Articular chondrocyte of knee joint (primary cell): ENCODE data around the gene LGALS4. TPM values are rescaled to one million over a fixed set of nuclear protein-coding genes. Genes with fewer than 3 reads are reported as not detected.

ENCODE experiments used
- small RNA-seq: library from RNA; depleted of rRNA; stranded (forward); fragments of <200 nt; gene quantifications from one replicate; pipeline ENCODE3, GENCODE V24; 2012
- total RNA-seq: library from RNA; depleted of rRNA; stranded (reverse); fragments of >200 nt; gene quantifications from 2 replicates; pipeline ENCODE4 v1.2.3, GENCODE V29; 2012

LGALS4 gene
- 0.22 TPM in 1 of 2 replicates, not detected in the other for total RNA-seq

DNA sequence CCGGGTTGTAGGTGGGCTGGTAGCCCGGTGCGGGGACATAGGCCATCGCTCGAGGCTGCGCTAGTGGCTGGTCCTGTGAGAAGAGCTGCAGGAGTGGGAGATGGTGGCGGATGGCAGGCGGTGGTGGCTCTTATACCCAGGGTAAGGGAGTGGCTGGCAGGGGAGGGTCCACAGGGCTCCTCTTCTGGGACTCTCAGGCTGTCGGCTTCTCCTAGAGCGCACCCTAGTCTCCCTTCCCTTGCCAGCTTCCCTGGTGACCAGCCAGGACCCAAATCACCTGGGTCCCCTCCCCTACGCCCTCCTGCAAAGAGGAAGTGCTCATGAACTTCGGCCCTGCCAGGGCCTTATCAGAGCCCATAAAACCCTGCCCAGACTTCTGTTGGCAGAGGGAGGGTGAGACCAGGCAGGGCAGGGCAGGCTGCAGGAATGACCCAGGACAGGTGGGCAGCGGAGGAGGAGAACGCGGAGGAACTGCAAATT lies at the start of gene LGALS4:
LGALS4 (minus strand) TSS at position 105 of the 480 bp plus-strand sequence; CDS start at position 46, 59 bp downstream.

DNA sequence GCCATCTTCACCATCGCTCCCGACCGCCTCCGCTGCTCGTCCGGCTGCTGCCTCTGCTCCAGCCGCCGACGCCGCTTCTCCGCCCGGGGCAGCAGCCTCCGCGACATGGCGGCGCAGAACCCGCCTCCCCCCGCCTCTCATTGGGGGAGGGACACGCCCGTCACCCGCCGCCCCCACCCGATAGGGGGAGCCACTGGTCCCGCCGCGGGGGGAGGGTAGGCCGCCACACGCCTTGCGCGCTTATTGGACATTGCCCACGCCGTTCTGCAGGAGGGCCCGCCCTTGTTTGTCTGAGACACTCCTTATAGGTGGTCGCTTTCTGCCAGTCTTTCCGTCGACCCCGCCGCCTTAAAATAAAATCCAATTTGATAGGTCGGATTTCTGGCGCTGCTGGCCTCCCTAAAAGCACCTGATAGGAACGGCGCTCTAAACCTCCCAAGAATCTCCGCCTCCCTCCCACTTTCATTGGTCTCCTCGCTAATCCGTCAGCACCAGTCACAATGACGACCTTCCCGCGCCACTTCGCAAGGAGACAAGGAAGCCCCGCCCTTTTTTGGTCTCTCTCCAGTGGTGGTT lies 37.2 kb upstream of the LGALS4 start, which contains the start of gene HNRNPL:
HNRNPL (minus strand) TSS at position 127 of the 576 bp plus-strand sequence; CDS start at position 107, 20 bp downstream.

DNA sequence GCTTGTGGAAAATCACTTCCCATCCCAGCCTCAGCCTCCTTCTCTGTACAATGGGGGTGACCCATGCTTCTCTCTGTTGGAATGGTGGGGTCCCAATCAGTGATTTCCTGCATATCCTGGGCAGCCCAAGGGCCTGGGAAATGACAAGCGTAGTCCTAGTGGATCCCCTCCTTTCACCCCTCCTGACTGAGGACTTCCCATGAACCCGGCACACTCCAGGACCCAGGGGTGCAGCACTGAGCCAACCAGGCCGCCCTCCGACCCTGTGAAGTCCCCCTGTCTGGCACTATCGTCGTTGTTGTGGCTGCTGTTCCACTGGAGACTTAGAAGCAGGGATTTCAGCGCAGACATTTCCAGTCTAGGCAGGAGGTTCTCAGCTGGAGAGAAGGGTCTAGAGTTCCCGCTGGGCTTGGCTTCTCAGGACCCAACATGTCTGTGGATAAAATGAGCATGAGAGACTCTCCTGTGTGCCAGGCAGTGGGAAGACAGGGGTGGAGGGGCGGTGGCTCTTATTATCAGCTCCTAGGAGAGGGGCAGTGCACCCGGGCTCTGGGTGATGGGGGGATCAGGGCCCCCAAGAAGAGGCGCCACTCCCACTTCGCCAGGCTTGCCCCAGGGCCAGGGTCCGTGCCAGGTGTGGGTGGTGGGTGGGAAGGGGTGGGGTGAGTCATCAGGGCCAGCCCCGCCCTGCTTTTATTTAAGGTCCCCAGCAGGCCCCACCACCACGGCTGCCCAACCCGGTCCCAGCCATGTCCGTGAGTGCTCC lies 24.1 kb downstream of the LGALS4 start, which contains the start of gene LGALS7B:
LGALS7B (plus strand) TSS at position 723 of the 766 bp plus-strand sequence; CDS start at position 750, 27 bp downstream.

DNA sequence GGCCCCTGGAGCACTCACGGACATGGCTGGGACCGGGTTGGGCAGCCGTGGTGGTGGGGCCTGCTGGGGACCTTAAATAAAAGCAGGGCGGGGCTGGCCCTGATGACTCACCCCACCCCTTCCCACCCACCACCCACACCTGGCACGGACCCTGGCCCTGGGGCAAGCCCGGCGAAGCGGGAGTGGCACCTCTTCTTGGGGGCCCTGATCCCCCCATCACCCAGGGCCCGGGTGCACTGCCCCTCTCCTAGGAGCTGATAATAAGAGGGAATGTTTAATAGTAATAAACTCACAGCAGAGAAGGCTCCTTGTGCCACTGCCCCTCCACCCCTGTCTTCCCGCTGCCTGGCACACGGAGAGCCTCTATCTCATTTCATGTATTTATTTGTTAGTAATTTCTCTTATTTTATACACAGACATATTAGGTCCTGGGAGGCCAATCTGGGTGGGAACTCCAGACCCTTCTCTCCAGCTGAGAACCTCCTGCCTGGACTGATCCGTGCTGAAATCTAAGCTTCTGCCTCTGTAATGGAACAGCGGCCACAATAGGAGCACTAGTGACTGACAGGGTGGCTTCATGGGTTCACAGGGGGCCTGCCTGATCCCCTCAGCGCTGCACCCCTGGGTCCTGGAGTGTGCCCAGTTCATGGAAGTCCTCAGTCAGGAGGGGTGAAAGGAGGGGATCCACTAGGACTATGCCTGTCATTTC lies 39.1 kb downstream of the LGALS4 start, which contains the start of gene LGALS7:
LGALS7 (minus strand) TSS at position 49 of the 709 bp plus-strand sequence; CDS start at position 24, 25 bp downstream.

Small RNAs within 50 kb of the gene (small RNA-seq; reads per million reads assigned to genes)
- not detected for gene RNU6-140P

Other genes with a start within 250 kb of the LGALS4 start
- 0.86 TPM in 1 of 2 replicates, not detected in the other for gene MAP4K1, start 195.0 kb downstream of the LGALS4 start, total RNA-seq
- gene EIF3K, start 193.8 kb downstream of the LGALS4 start, total RNA-seq = 297 and 356 TPM in 2 replicates
- gene ACTN4, start 165.3 kb downstream of the LGALS4 start, total RNA-seq = 353 and 412 TPM in 2 replicates
- 0.13 and 0.43 TPM in 2 replicates for gene CAPN12, start 68.5 kb downstream of the LGALS4 start, total RNA-seq
- not detected in 2 replicates for gene LGALS7, start 39.4 kb downstream of the LGALS4 start, total RNA-seq
- not detected in 2 replicates for gene LGALS7B, start 23.7 kb downstream of the LGALS4 start, total RNA-seq
- gene ECH1, start 18.8 kb upstream of the LGALS4 start, total RNA-seq = 27.8 and 28.0 TPM in 2 replicates
- 240 and 255 TPM in 2 replicates for gene HNRNPL, start 37.0 kb upstream of the LGALS4 start, total RNA-seq
- gene RINL, start 65.3 kb upstream of the LGALS4 start, total RNA-seq = 3.6 and 3.9 TPM in 2 replicates
- 41.7 and 49.8 TPM in 2 replicates for gene SIRT2, start 86.7 kb upstream of the LGALS4 start, total RNA-seq
- 7.8 TPM in 2 replicates for gene NFKBIB, start 87.0 kb upstream of the LGALS4 start, total RNA-seq
- not detected in 2 replicates for gene CCER2, start 99.2 kb upstream of the LGALS4 start, total RNA-seq
- 10.2 and 14.1 TPM in 2 replicates for gene SARS2, start 117.8 kb upstream of the LGALS4 start, total RNA-seq
- 17.1 and 19.2 TPM in 2 replicates for gene MRPS12, start 118.0 kb upstream of the LGALS4 start, total RNA-seq
- gene FBXO17, start 162.8 kb upstream of the LGALS4 start, total RNA-seq = 28.4 and 30.3 TPM in 2 replicates
- 1.8 and 6.7 TPM in 2 replicates for gene FBXO27, start 219.6 kb upstream of the LGALS4 start, total RNA-seq